ENCODE results near the gene KRTAP29-1.

DNA sequence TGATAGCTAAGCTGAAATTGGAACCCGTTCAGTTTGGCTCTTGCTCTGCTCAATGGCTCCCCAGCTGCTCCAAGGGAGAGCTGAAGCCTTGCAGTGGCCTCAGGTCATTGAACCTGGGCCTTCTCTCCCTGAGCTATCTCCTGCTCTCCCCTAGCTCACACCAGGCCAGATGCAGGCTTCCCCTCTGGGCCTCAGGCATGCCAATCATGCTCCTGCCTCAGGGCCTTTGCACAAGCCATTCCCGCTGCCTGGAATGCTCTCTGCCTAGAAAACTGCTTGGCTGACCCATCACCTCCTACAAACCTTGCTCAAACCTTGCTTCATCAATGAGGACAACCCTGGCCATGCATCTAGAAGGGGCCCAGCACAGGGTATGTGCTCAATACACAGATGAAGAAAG, 29.6 kb upstream of the KRTAP29-1 start:
- TF ChIP-seq, protein P1, sequence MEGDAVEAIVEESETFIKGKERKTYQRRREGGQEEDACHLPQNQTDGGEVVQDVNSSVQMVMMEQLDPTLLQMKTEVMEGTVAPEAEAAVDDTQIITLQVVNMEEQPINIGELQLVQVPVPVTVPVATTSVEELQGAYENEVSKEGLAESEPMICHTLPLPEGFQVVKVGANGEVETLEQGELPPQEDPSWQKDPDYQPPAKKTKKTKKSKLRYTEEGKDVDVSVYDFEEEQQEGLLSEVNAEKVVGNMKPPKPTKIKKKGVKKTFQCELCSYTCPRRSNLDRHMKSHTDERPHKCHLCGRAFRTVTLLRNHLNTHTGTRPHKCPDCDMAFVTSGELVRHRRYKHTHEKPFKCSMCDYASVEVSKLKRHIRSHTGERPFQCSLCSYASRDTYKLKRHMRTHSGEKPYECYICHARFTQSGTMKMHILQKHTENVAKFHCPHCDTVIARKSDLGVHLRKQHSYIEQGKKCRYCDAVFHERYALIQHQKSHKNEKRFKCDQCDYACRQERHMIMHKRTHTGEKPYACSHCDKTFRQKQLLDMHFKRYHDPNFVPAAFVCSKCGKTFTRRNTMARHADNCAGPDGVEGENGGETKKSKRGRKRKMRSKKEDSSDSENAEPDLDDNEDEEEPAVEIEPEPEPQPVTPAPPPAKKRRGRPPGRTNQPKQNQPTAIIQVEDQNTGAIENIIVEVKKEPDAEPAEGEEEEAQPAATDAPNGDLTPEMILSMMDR (IDR thresholded peaks at IDR 0.05), result no peak
- no peak for TF ChIP-seq POLR2AphosphoS5 (IDR thresholded peaks at IDR 0.05; ENCODE audit: low read depth, low read length)

Data from Panc1 (cell line).